Activated CD4-positive, alpha-beta memory T cell treated with anti-CD3 and anti-CD28 coated beads, Interleukin-2, amount 10 ng/mL, durations not matched to agents 7 days and 5 days (primary cell): ENCODE measurements around the gene PRMT2. TPM values are rescaled to one million over a fixed set of nuclear protein-coding genes. Genes with fewer than 3 reads are reported as not detected.
"Not testable (repeated sequence)": the region's sequence is repeated elsewhere in the genome, so short reads cannot be mapped to it uniquely, and the experiment has no call there.

ENCODE experiments used
- CTCF ChIA-PET: fragments of 350-600 bp; sonication (Branson Sonifier 250); formaldehyde crosslinking; loops from one replicate; lab custom pipeline; 2021; ENCODE audit warnings: antibody characterized with exemption, inconsistent platforms; lab: Charles Lee
- POLR2A ChIA-PET: fragments of 350-600 bp; sonication (Branson Sonifier 250); formaldehyde crosslinking; loops from one replicate; lab custom pipeline; 2021; ENCODE audit warnings: antibody characterized with exemption; lab: Charles Lee
- DNase-seq: peaks from one replicate; pipeline ENCODE4 v3.0.0-alpha.2; 2020
- H3K27ac Mint-ChIP-seq: one replicate; pipeline ENCODE4 v1.8.0; 2021; ENCODE audit warnings: mild to moderate bottlenecking, mixed read lengths
- H3K27me3 Mint-ChIP-seq: one replicate; pipeline ENCODE4 v1.8.0; 2021; ENCODE audit warnings: mixed read lengths
- H3K36me3 Mint-ChIP-seq: one replicate; pipeline ENCODE4 v1.8.0; 2021; ENCODE audit warnings: low read depth, mixed read lengths
- H3K4me1 Mint-ChIP-seq: one replicate; pipeline ENCODE4 v1.8.0; 2021; ENCODE audit warnings: mixed read lengths
- H3K4me3 Mint-ChIP-seq: one replicate; pipeline ENCODE4 v1.8.0; 2021; ENCODE audit warnings: mild to moderate bottlenecking, mixed read lengths
- H3K9me3 Mint-ChIP-seq: one replicate; pipeline ENCODE4 v1.8.0; 2021; ENCODE audit warnings: mixed read lengths
- total RNA-seq, 2 experiments: library from RNA; stranded (reverse); gene quantifications; one replicate each; pipeline ENCODE4 v1.2.3, GENCODE V29; 2021

The PRMT2 gene
- total RNA-seq, 2 experiments from 2014 or later = 97.3 to 102 TPM

GRCh38 chr21:46621457-46622182 lies 13.9 kb upstream of the PRMT2 start:
- Mint-ChIP-seq H3K4me3 (no peak overlapping the region), H3K27ac (peak overlapping the region; percentile 70), H3K36me3 (peaks cover 11% of the 10 kb centered on the region), H3K9me3 (peaks cover 9% of the 10 kb centered on the region), H3K27me3 (no peaks in the 10 kb centered on the region), H3K4me1 (peaks cover 27% of the 10 kb centered on the region)
- CTCF ChIA-PET = no interaction called here
- DNase-seq = no peak
- POLR2A ChIA-PET = interaction anchor here (1.0 to 3.8 kb wide), 3 partner anchors 14 to 161 kb away, joined by 3 to 24 read pairs (median 4); partner anchors contain the start of gene PRMT2

DNA sequence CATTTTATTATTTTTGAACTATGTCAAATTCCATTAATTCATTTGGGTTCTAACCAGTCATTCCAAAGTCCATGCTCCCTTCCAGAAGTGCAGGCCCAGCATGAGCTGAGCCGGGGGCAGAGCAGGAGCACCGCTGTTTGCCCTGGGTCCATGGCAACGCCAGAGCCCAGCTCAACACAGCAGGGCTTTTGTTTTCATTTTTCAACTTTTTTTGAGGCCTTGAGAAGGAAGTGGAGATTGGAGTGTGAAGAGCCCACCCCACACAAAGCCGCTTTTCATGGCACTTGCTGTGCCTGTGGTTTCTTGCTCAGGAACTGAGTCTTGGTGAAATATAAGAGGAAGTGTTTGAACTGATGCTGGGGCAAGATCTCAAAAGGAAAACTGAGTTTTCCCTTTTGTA lies 13.2 kb upstream of the PRMT2 start:
- peaks cover 11% of the 10 kb centered on the region for H3K9me3 Mint-ChIP-seq
- POLR2A ChIA-PET = interaction anchor here (1.0 to 3.8 kb wide), 3 partner anchors 13 to 162 kb away, joined by 3 to 24 read pairs (median 4); partner anchors contain the start of gene PRMT2
- peaks cover 11% of the 10 kb centered on the region for H3K36me3 Mint-ChIP-seq
- H3K4me1 Mint-ChIP-seq = peaks cover 30% of the 10 kb centered on the region
- DNase-seq = peak; percentile 43
- H3K27me3 Mint-ChIP-seq = no peaks in the 10 kb centered on the region
- no peak overlapping the region for H3K4me3 Mint-ChIP-seq
- CTCF ChIA-PET = no interaction called here
- peak overlapping the region; percentile 70 for H3K27ac Mint-ChIP-seq

DNA sequence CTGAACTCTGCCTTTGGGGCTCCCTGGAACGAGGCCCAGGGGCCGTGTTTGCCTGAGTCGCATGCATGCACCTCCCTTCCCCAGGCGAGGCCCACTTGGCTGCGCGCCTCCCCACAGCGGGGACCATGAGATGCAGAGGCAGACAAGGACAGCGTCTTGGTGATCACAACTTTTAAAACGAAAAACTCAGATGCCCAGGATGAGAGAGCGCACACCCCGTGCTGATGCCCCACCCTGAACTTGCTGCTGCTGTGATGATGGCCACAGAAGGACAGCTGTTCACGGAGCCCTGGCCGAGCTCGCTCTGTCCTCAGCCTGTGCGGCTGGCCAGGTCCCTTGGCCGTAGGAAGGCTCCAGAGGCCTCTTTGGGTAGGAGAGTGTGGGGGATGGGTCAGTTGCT lies 11.4 kb upstream of the PRMT2 start:
- no peak for DNase-seq

DNA sequence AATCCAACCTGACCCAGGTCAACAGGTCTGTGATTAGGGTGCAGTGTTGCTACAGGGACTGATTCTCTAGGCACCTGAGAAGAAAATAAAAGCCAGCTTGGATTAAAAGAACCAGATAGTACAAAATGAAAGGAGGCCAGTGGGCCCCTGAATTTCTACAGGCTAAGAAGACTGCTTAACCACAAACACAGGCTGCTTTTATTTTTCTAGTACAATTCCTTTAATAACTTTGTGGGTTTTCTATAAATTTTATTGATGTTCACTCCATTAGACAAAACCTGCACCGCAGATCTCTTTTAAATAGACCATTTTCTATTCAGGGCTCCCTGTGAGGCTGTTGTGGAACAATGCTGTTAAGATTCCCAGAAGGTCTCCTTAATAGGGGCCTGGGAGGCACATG lies 9.7 kb upstream of the PRMT2 start:
- CTCF ChIA-PET = no interaction called here
- DNase-seq = no peak
- Mint-ChIP-seq H3K27ac (no peak overlapping the region), H3K36me3 (peaks cover 11% of the 10 kb centered on the region), H3K27me3 (no peaks in the 10 kb centered on the region), H3K4me1 (peaks cover 30% of the 10 kb centered on the region), H3K9me3 (peaks cover 11% of the 10 kb centered on the region), H3K4me3 (no peak overlapping the region)
- POLR2A ChIA-PET = interaction anchor here (1.7 kb wide), 1 partner anchor 40 kb away, joined by 3 read pairs; no protein-coding TSS in a partner anchor

More for the DNA sequence above, 11.4 kb upstream of the PRMT2 start:
- no peak overlapping the region for H3K4me3 Mint-ChIP-seq
- no peaks in the 10 kb centered on the region for H3K27me3 Mint-ChIP-seq
- no peak overlapping the region for H3K27ac Mint-ChIP-seq
- ChIA-PET CTCF (no interaction called here), POLR2A (no interaction called here)
- H3K36me3 Mint-ChIP-seq = peaks cover 11% of the 10 kb centered on the region
- H3K9me3 Mint-ChIP-seq = peaks cover 11% of the 10 kb centered on the region
- peaks cover 30% of the 10 kb centered on the region for H3K4me1 Mint-ChIP-seq

DNA sequence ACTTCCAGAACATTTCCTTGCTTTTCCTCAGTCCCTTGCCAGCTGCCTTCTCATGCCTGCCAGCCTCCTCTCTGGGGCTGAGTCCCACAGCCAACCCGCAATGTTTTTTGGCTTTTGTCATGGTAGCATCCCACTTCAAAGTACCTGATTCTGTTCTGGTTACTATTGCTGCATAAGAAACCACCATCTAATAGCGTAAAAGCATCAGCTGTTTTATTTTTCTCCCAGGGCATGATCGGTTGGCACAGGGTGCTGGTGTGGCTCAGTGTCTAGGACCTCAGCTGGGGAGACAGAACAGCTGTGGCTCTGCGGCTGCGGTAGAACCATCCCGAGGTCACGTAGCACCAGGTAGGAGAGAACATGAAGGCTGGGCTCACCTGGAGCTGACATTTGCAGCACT lies 8.9 kb upstream of the PRMT2 start:
- no peak overlapping the region for H3K4me3 Mint-ChIP-seq
- DNase-seq = no peak
- H3K9me3 Mint-ChIP-seq = peaks cover 11% of the 10 kb centered on the region
- no peak overlapping the region for H3K27ac Mint-ChIP-seq
- peaks cover 27% of the 10 kb centered on the region for H3K4me1 Mint-ChIP-seq
- peaks cover 4% of the 10 kb centered on the region for H3K27me3 Mint-ChIP-seq
- CTCF ChIA-PET = no interaction called here
- peaks cover 11% of the 10 kb centered on the region for H3K36me3 Mint-ChIP-seq
- POLR2A ChIA-PET = interaction anchor here (1.2 to 1.7 kb wide), 2 partner anchors 9 to 41 kb away, joined by 3 to 6 read pairs; partner anchors contain the start of gene PRMT2

DNA sequence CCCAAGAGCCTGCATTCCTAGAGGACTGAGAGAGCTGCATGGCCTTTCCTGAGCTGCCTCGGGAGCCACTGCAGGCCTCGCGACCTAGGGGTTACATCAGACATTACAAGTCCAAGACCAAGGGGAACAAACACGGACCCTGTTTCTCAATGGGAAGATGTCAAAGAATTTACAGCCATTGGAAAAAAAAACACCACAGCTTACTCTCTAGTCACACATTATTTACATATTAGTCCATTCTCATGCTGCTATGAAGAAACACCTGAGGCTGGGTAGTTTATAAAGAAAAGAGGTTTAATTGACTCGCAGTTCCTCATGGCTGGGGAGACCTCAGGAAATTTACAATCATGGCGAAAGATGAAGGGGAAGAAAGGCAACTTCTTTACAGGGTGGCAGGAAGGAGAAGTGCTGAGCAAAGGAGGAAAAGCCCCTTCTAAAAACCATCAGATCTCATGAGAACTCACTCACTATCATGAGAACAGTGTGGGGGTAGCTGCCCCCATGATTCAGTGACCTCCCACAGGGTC lies 8.4 kb upstream of the PRMT2 start:
- Mint-ChIP-seq H3K36me3 (peaks cover 11% of the 10 kb centered on the region), H3K4me1 (peaks cover 22% of the 10 kb centered on the region), H3K27me3 (peaks cover 4% of the 10 kb centered on the region), H3K9me3 (peaks cover 11% of the 10 kb centered on the region), H3K27ac (no peak overlapping the region), H3K4me3 (no peak overlapping the region)
- CTCF ChIA-PET = no interaction called here
- DNase-seq = no peak
- POLR2A ChIA-PET = interaction anchor here (1.2 to 1.7 kb wide), 2 partner anchors 9 to 41 kb away, joined by 3 to 6 read pairs; partner anchors contain the start of gene PRMT2

- H3K27ac Mint-ChIP-seq = no peak overlapping the region
- ChIA-PET CTCF (no interaction called here), POLR2A (interaction anchor here (1.3 kb wide), 1 partner anchor 65 kb away, joined by 3 read pairs; no protein-coding TSS in a partner anchor)
- peaks cover 4% of the 10 kb centered on the region for H3K27me3 Mint-ChIP-seq
- peaks cover 11% of the 10 kb centered on the region for H3K36me3 Mint-ChIP-seq
- H3K9me3 Mint-ChIP-seq = peaks cover 11% of the 10 kb centered on the region
- H3K4me1 Mint-ChIP-seq = peaks cover 16% of the 10 kb centered on the region
- H3K4me3 Mint-ChIP-seq = no peak overlapping the region
- DNase-seq = no peak
Measured at GRCh38 chr21:46627726-46628125, 7.7 kb upstream of the PRMT2 start.

GRCh38 chr21:46628868-46629267 lies 6.6 kb upstream of the PRMT2 start:
- ChIA-PET POLR2A (interaction anchor here (1.3 kb wide), 1 partner anchor 67 kb away, joined by 3 read pairs; no protein-coding TSS in a partner anchor), CTCF (no interaction called here)
- Mint-ChIP-seq H3K4me1 (peaks cover 18% of the 10 kb centered on the region), H3K36me3 (peaks cover 11% of the 10 kb centered on the region), H3K9me3 (peaks cover 11% of the 10 kb centered on the region), H3K27me3 (peaks cover 4% of the 10 kb centered on the region), H3K27ac (no peak overlapping the region), H3K4me3 (no peak overlapping the region)
- DNase-seq = no peak

- H3K36me3 Mint-ChIP-seq, POLR2A ChIA-PET, DNase-seq, H3K27me3 Mint-ChIP-seq, H3K9me3 Mint-ChIP-seq, H3K27ac Mint-ChIP-seq, H3K4me3 Mint-ChIP-seq, CTCF ChIA-PET: not testable (repeated sequence)
- H3K4me1 Mint-ChIP-seq = peaks cover 30% of the 10 kb centered on the region
Measured at GRCh38 chr21:46630915-46631314, 4.6 kb upstream of the PRMT2 start.

- Mint-ChIP-seq H3K27ac (peak overlapping the region; percentile 59), H3K9me3 (peaks cover 2% of the 10 kb centered on the region), H3K4me1 (peaks cover 42% of the 10 kb centered on the region), H3K4me3 (no peak overlapping the region), H3K27me3 (peaks cover 4% of the 10 kb centered on the region), H3K36me3 (peaks cover 21% of the 10 kb centered on the region)
- no peak for DNase-seq
- ChIA-PET POLR2A (interaction anchor here (0.7 to 5.4 kb wide), 9 partner anchors 14 to 490 kb away, joined by 3 to 52 read pairs (median 25); partner anchors contain the start of genes DIP2A and S100B), CTCF (interaction anchor here (1.0 kb wide), 1 partner anchor 133 kb away, joined by 3 read pairs; no protein-coding TSS in a partner anchor)
Measured at GRCh38 chr21:46633566-46633965, 1.9 kb upstream of the PRMT2 start.

- Mint-ChIP-seq H3K4me3 (peak overlapping the region; percentile 89), H3K27me3 (peaks cover 4% of the 10 kb centered on the region), H3K4me1 (peaks cover 50% of the 10 kb centered on the region), H3K36me3 (peaks cover 26% of the 10 kb centered on the region), H3K9me3 (peaks cover 2% of the 10 kb centered on the region), H3K27ac (peak overlapping the region; percentile 83)
- no peak for DNase-seq
- POLR2A ChIA-PET = interaction anchor here (0.6 to 5.4 kb wide), 13 partner anchors 10 to 491 kb away, joined by 3 to 52 read pairs (median 14); partner anchors contain the start of genes DIP2A and S100B
- CTCF ChIA-PET = interaction anchor here (0.6 to 1.4 kb wide), 3 partner anchors 14 to 177 kb away, joined by 3 to 4 read pairs (median 3); no protein-coding TSS in a partner anchor
Measured at GRCh38 chr21:46634427-46634826, 1.0 kb upstream of the PRMT2 start.

DNA sequence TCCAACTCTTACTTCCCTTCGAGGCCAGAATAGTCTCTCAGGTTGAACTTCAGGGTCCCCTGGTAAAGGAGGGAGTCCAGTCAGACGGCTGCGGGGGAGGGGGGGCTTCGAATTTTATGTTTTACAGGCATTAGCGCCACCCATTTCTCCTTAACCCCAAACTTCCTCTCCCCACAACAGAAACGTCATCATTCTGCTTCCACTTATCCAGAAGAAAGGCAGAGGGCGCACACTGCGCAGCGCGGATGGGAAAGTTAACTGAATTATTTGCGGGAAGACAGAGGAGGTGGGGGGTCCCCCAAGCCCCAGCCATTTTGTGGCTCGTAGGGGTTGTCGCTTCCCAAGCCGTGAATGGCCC lies 529 bp upstream of the PRMT2 start:
- no peak for DNase-seq
- H3K4me3 Mint-ChIP-seq = peak overlapping the region; percentile 89
- H3K27me3 Mint-ChIP-seq = peaks cover 4% of the 10 kb centered on the region
- H3K4me1 Mint-ChIP-seq = peaks cover 55% of the 10 kb centered on the region
- H3K9me3 Mint-ChIP-seq = peaks cover 2% of the 10 kb centered on the region
- ChIA-PET CTCF (interaction anchor here (0.6 to 1.4 kb wide), 5 partner anchors 14 to 177 kb away, joined by 3 to 6 read pairs (median 3); no protein-coding TSS in a partner anchor), POLR2A (interaction anchor here (0.7 to 5.4 kb wide), 23 partner anchors 8 to 491 kb away, joined by 3 to 52 read pairs (median 7); partner anchors contain the start of genes DIP2A and S100B)
- H3K36me3 Mint-ChIP-seq = peaks cover 31% of the 10 kb centered on the region
- H3K27ac Mint-ChIP-seq = peak overlapping the region; percentile 83
